GM06990 (cell line): ENCODE measurements around the gene TLDC2.

Experiments
- DNase-seq: peaks from one replicate; pipeline ENCODE4 v3.0.0-alpha.2; 2011; ENCODE audit not compliant: insufficient read length; ENCODE audit errors: extremely low read depth
- H3K27me3 ChIP-seq: replicated peaks from 2 replicates; pipeline ENCODE4 v1.6.0; 2011; ENCODE audit warnings: low read length; ENCODE audit not compliant: control insufficient read depth, insufficient read depth
- H3K36me3 ChIP-seq: 2 replicates; pipeline ENCODE4 v1.5.1; 2011; ENCODE audit warnings: low read length; ENCODE audit not compliant: control insufficient read depth, insufficient read depth
- H3K4me3 ChIP-seq: replicated peaks from 2 replicates; pipeline ENCODE4 v1.5.1; 2011; ENCODE audit warnings: low read depth, mild to moderate bottlenecking, control low read depth, low read length
- CTCF ChIP-seq: IDR thresholded peaks from 2 replicates; pipeline ENCODE4 v1.5.1; 2011; ENCODE audit warnings: low read length, control low read depth, mild to moderate bottlenecking, inconsistent platforms; ENCODE audit not compliant: insufficient read depth, poor library complexity, severe bottlenecking

TLDC2 gene

GRCh38 chr20:36845288-36845971 lies 30.5 kb upstream of the TLDC2 start:
- no peak overlapping the region for H3K4me3 ChIP-seq
- no peaks in the 10 kb centered on the region for H3K36me3 ChIP-seq
- DNase-seq: peak; percentile 73
- H3K27me3 ChIP-seq: no peaks in the 10 kb centered on the region
- no peak for TF ChIP-seq CTCF

GRCh38 chr20:36847009-36847709 lies 28.8 kb upstream of the TLDC2 start:
- Histone ChIP-seq H3K4me3 (no peak overlapping the region), H3K36me3 (no peaks in the 10 kb centered on the region), H3K27me3 (no peaks in the 10 kb centered on the region)
- DNase-seq: no peak
- TF ChIP-seq CTCF: no peak

GRCh38 chr20:36847710-36848040 lies 28.3 kb upstream of the TLDC2 start:
- Histone ChIP-seq H3K36me3 (no peaks in the 10 kb centered on the region), H3K4me3 (no peak overlapping the region), H3K27me3 (no peaks in the 10 kb centered on the region)
- DNase-seq: no peak
- TF ChIP-seq CTCF: no peak

GRCh38 chr20:36848078-36848660 lies 27.8 kb upstream of the TLDC2 start:
- Histone ChIP-seq H3K4me3 (no peak overlapping the region), H3K36me3 (no peaks in the 10 kb centered on the region)

GRCh38 chr20:36848677-36849076 lies 27.3 kb upstream of the TLDC2 start:
- TF ChIP-seq CTCF: no peak
- H3K27me3 ChIP-seq: no peaks in the 10 kb centered on the region
- DNase-seq: peak; percentile 61
- no peak overlapping the region for H3K4me3 ChIP-seq
- no peaks in the 10 kb centered on the region for H3K36me3 ChIP-seq

More at GRCh38 chr20:36848078-36848660, 27.8 kb upstream of the TLDC2 start:
- H3K27me3 ChIP-seq: no peaks in the 10 kb centered on the region
- DNase-seq: no peak
- no peak for TF ChIP-seq CTCF
